GM12801 (cell line): Measurements from ENCODE around the gene ADCY10.

Experiments
- CTCF ChIP-seq: IDR thresholded peaks from one replicate; pipeline ENCODE4 v1.5.1; 2011; ENCODE audit warnings: control low read depth; ENCODE audit not compliant: insufficient read length; ENCODE audit errors: extremely low read depth

The ADCY10 gene

DNA sequence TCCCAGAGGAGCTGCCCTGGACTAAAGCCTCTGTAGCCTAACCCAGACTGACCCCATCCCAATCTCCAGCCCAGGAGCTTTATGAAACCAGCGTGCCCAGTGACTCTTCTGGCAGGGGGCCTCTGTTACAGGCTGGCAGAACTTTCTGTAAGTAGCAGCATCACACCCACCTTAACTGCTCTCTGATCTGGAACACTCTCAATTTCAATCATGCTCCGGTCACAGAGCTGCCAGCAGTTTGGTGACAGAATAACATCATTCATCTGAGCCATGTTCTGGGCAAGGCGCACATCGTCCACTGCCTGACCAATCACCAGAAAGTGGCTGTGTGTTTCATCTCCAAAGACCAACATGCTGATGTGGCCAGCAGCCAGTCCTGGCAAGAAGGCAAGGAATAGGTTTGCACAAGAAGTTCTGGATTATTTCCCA lies 14.7 kb downstream of the ADCY10 start:
- no peak for TF ChIP-seq CTCF

DNA sequence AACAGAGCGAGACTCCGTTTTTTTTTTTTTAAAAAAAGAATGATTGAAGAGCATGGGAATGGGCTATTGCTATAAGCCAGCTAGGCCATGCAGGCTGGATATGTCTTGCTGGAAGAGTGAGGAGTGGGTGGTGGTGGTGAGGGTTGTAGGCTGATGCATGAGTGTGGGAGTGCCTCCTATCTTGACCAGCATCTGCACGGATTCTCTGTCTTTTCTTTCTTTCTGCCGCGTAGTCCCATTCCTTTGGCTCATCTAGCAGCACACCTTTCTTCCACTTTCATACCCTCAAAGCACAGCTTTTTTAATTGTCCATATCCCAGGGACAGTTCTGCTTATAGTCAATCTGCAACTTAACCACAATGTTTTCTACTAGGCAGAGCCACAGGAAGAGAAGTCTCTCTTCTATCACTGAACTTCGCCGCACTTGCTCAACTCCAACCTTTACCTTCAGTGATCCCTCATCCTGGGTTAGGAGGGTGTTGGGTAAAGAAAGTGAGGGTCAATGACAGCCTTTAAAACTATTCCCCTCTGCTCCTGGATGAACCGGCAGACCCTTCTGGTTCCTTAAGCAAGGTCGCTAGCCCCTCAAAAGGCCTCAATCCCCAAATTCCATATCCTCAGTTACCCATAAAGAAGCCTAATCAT lies 15.2 kb downstream of the ADCY10 start:
- no peak for TF ChIP-seq CTCF

DNA sequence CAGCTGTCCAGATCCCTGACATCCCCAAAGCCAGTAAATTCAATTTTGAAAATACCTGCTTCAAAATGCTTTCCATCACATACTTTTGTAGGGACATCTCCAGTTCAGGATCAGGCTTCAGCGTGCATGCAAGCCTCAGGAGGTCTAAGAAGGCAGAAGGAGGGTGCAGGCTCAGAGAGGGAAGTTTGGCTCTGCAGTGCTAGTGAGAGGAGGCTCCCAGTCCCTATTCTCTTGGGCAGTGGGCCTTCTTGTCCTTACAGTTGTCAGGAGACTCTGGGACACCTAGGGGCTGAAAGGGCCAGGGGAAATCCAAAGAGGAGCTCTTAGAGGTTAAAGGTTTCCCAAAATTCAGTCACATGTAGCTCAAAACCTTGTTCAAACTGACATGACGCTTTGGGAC lies 20.1 kb downstream of the ADCY10 start:
- TF ChIP-seq CTCF, result no peak

GRCh38 chr1:167890400-167890799 lies 23.5 kb downstream of the ADCY10 start:
- no peak for TF ChIP-seq CTCF

DNA sequence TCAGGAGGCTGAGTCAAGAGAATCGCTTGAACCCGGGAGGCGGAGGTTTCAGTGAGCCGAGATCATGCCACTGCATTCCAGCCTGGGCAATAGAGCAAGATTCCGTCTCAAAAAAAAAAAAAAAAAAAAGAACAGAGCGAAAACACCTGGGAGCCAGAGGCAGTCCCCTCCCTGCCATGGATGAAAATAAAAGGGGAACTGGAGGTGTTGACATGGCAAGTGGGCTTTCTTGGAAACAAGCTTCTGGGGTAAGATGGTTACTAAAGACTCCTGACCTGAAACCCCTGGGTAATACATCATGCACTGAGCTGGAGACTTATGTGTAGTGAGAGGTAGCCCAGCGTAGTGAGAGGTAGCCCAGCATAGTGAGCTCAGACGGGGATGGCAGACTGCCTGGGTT lies 31.6 kb downstream of the ADCY10 start:
- TF ChIP-seq CTCF, result no peak

- no peak for TF ChIP-seq CTCF
Measured at GRCh38 chr1:167881786-167882185, 32.1 kb downstream of the ADCY10 start.

DNA sequence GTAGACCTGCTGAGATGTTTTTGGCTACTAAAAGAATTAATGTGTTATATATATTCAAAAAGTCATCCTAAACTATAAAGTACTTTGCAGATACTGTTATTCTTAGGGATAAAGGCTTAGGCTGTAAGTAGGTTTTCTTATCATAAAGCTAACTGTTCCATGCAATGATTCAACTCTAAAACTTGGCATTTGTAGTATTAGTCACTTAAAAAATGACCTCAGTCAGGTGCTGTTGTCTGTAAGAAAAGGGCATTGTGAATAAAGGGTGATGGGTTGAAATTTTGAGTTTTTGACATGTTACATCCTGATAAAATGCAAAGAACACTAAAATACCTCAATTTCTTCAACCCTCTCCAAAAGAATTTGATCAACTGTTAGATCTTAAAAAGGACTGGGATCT lies 32.9 kb downstream of the ADCY10 start:
- no peak for TF ChIP-seq CTCF

- no peak for TF ChIP-seq CTCF
Measured at GRCh38 chr1:167880580-167881021, 33.3 kb downstream of the ADCY10 start.
